PC-3 (cell line): Measurements from ENCODE around the gene RAD54L2.

Experiments
- EZH2 ChIP-seq: fragments of 300-600 bp; sonication (generic); IDR thresholded peaks from one replicate; pipeline ENCODE4 v1.6.1; 2017; ENCODE audit warnings: antibody characterized with exemption, mild to moderate bottlenecking, low read length; ENCODE audit not compliant: unreplicated experiment
- EZH2phosphoT487 ChIP-seq: fragments of 300-600 bp; sonication (generic); IDR thresholded peaks from 2 replicates; pipeline ENCODE4 v1.6.1; 2018; ENCODE audit warnings: mild to moderate bottlenecking, antibody characterized with exemption, low read length, borderline replicate concordance
- TF ChIP-seq, protein P1 (sequence below): fragments of 300-600 bp; sonication (generic); conservative IDR thresholded peaks from 2 replicates; pipeline ENCODE4 v1.5.1; 2017; ENCODE audit warnings: antibody characterized with exemption, low read depth, mild to moderate bottlenecking, low read length

DNA sequence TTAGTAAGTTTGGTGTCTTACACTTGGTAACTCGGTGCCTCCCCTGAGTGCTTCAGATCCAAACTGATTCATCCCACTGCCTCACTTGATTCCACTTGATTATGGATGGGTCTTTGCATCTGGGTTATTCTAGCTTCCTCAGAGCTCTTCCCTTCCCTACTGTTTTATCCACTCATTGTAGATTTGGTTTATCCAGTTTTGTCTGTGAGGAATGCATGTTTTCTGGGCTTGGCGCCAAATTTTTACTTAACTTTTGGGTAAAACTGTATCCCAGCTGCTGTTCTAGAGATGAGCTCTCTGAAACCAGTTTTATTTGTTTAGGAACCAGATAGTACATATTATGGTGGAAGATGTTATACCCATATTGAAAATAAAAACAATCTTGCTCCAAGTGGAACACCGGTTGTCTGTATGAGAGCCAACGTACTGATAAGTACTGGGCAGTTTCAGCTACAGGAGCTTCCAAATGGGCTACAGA, 20.9 kb downstream of the RAD54L2 start:
- TF ChIP-seq, protein P1, sequence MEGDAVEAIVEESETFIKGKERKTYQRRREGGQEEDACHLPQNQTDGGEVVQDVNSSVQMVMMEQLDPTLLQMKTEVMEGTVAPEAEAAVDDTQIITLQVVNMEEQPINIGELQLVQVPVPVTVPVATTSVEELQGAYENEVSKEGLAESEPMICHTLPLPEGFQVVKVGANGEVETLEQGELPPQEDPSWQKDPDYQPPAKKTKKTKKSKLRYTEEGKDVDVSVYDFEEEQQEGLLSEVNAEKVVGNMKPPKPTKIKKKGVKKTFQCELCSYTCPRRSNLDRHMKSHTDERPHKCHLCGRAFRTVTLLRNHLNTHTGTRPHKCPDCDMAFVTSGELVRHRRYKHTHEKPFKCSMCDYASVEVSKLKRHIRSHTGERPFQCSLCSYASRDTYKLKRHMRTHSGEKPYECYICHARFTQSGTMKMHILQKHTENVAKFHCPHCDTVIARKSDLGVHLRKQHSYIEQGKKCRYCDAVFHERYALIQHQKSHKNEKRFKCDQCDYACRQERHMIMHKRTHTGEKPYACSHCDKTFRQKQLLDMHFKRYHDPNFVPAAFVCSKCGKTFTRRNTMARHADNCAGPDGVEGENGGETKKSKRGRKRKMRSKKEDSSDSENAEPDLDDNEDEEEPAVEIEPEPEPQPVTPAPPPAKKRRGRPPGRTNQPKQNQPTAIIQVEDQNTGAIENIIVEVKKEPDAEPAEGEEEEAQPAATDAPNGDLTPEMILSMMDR, result no peak
- TF ChIP-seq EZH2phosphoT487 (no peak), EZH2 (no peak)
